Fibroblast of villous mesenchyme (primary cell): Measurements from ENCODE around the gene CDH20. TPM values are rescaled to one million over a fixed set of nuclear protein-coding genes. Genes with fewer than 3 reads are reported as not detected.
A peak's percentile ranks its signal among the peaks of the same experiment; 100 is the strongest.

Source experiments
- DNase-seq: peaks from one replicate; pipeline ENCODE4 v3.0.0-alpha.2; 2010; ENCODE audit warnings: low read depth
- H3K4me3 ChIP-seq: 2 replicates; pipeline ENCODE4 v1.5.1; 2011; ENCODE audit warnings: low read depth, mild to moderate bottlenecking, low read length
- CTCF ChIP-seq: IDR thresholded peaks from 2 replicates; pipeline ENCODE4 v1.5.1; 2012; ENCODE audit warnings: low read depth, mild to moderate bottlenecking, low read length; ENCODE audit not compliant: insufficient read depth
- total RNA-seq: library from RNA; depleted of rRNA; stranded (reverse); fragments of >200 nt; gene quantifications from 2 replicates; pipeline ENCODE4 v1.2.3, GENCODE V29; 2012

CDH20 gene
- total RNA-seq, 1 donor = under 0.01 TPM

- TF ChIP-seq CTCF = no peak
- peak; percentile 77 for DNase-seq
- no peak overlapping the region for H3K4me3 ChIP-seq
Observed at GRCh38 chr18:61572871-61573270, 239.6 kb downstream of the CDH20 start.

- no peak for DNase-seq
- TF ChIP-seq CTCF = no peak
- H3K4me3 ChIP-seq = no peak overlapping the region
Observed at GRCh38 chr18:61574665-61575064, 241.4 kb downstream of the CDH20 start.

- no peak overlapping the region for H3K4me3 ChIP-seq
- DNase-seq = no peak
Observed at GRCh38 chr18:61575419-61575818, 242.2 kb downstream of the CDH20 start.

GRCh38 chr18:61578846-61579245, 245.6 kb downstream of the CDH20 start:
- no peak overlapping the region for H3K4me3 ChIP-seq
- TF ChIP-seq CTCF = no peak
- no peak for DNase-seq

More at GRCh38 chr18:61575419-61575818, 242.2 kb downstream of the CDH20 start:
- no peak for TF ChIP-seq CTCF

GRCh38 chr18:61579581-61579980, 246.4 kb downstream of the CDH20 start:
- DNase-seq = no peak
- no peak for TF ChIP-seq CTCF

GRCh38 chr18:61580046-61580445, 246.8 kb downstream of the CDH20 start:
- no peak overlapping the region for H3K4me3 ChIP-seq
- peak; percentile 28 for DNase-seq
- no peak for TF ChIP-seq CTCF

More at GRCh38 chr18:61579581-61579980, 246.4 kb downstream of the CDH20 start:
- no peak overlapping the region for H3K4me3 ChIP-seq

- TF ChIP-seq CTCF = peak; percentile 97
- DNase-seq = peak; percentile 70
- H3K4me3 ChIP-seq = peak overlapping the region; percentile 54
Observed at GRCh38 chr18:61581578-61582201, 248.5 kb downstream of the CDH20 start.
